ENCODE measurements around the gene BTG2.

- TF ChIP-seq CTCF (IDR thresholded peaks at IDR 0.05) (no peak), ZFX (IDR thresholded peaks at IDR 0.05; ENCODE audit: borderline replicate concordance) (no peak)
Observed at GRCh38 chr1:203267912-203268311, 37.4 kb upstream of the BTG2 start.

All from 22Rv1 (cell line).